HG02763 (cell line): ENCODE results near the gene CPSF7.
A peak's percentile ranks its signal among the peaks of the same experiment; 100 is the strongest.
"Not testable (repeated sequence)": the region's sequence is repeated elsewhere in the genome, so short reads cannot be mapped to it uniquely, and the experiment has no call there.

Experiments
- ATAC-seq: cut with Tn5 transposase; IDR thresholded peaks from one replicate; pipeline ENCODE4 v1.9.1; 2021; ENCODE audit warnings: mild to moderate bottlenecking, moderate library complexity; ENCODE audit not compliant: unreplicated experiment

Gene CPSF7

DNA sequence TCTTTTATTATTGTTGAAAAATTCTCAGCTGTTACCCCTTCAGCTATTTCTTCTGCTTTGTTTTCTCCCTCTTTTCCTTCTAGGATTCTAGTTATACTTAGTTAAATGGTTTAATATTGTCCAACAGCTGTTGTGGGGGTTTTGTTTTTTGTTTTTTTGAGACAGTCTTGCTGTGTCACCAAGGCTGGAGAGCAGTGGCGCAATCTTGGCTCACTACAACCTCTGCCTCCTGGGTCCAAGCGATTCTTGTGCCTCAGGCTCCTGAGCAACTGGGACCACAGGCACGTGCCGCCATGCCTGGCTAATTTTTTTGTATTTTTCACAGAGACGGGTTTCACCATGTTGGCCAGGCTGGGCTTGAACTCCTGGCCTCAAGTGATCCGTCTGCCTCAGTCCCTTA, 12.8 kb upstream of the CPSF7 start:
- no peak for ATAC-seq

DNA sequence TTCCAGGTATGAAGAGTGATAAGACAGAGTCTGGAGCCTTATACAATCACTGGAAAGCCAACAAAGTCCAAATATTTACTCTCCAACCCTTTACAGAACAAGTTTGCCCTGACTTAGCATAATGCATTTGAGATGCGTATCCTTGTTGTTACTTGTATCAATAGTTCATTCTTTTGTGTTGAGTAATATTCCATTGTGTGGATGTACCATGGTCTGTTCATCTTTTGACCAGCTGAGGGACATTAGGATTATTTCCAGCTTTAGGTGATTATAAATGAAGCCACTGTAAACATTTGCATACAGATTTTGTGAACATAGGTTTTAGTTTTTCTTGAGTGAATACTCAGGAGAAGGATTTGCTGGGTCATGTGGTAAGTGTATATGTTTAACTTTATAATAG, 9.8 kb upstream of the CPSF7 start:
- ATAC-seq = no peak

DNA sequence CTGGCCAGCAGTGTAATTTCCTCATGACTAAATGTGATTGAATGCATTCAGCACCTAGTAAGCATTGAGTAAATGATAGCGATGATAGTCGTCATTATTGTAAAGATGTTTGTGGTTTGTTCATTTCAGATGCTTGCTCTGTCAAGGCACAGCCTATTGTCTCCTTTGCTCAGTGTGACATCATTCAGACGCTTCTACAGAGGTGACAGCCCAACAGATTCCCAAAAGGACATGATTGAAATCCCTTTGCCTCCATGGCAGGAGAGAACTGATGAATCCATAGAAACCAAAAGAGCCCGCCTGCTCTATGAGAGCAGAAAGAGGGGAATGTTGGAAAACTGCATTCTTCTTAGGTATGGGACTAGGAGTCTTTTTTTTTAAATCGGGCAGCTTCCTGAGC, 7.7 kb upstream of the CPSF7 start:
- no peak for ATAC-seq

DNA sequence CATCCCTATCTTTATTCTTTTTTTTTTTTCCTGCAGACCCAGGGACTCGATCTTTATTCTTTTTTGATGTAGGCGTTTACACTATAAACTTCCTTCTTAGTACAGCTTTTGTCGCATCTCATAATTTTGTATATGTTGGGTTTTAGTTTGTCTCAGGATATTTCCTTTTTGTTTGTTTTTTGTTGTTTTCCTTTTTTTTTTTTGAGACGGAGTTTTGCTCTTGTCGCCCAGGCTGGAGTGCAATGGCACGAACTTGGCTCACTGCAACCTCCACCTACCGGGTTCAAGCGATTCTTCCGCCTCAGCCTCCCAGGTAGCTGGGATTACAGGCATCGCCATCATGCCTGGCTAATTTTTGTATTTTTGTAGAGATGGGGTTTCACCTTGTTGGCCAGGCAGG, 1.1 kb upstream of the CPSF7 start:
- ATAC-seq = not testable (repeated sequence)

DNA sequence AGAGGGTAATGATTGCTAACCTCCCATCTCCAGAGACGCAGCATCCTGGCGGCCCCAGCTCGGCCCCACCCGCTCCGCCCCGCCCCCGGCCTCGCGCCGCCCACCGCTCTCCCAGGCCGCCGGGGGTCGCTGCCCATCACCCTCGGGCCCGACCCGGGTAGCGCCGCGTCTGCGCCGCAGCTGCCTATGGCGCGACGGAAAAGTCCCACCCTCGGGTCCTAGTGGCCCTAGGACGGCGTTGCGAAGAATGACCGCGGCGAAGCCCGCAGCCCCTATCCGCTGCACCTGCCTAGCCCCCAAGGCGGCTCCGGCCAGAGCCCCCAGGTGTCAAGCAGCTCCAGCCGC, 457 bp downstream of the CPSF7 start:
- peak; percentile 46 for ATAC-seq

DNA sequence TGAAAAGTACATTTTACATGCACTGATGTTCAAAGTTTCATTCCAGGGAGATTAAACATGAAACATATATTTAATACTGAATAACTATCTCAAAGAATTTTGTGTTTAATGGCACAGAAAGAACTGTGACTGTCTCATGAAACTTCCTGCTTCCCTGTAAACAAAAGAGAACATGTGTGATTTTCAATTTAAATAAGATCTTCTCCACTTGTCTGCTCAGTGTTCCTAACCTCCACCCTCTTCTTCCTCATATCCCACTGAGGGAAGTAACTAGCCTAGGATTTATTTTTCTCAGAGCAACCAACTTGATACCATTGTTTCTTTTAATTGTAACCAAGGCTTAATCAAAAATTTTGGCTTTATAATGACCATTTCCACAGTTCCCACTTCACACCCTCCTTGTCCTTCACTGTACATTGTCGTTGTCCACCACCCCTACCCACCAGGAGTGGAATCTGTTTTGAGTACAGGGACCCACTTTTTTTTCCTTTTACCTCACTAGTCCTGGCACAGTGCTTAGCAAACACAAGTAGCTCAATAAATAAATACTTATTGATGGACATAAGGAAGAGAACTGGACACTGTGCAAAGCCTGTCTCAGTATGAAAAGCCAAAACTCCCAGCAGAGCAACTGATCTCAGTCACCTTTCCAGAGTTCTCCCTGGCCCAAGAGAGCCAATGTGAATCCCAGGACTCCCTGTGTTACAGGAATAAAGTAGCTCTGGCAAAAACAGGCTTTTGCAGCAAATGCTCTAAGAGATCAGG, 4.2 kb downstream of the CPSF7 start:
- no peak for ATAC-seq

DNA sequence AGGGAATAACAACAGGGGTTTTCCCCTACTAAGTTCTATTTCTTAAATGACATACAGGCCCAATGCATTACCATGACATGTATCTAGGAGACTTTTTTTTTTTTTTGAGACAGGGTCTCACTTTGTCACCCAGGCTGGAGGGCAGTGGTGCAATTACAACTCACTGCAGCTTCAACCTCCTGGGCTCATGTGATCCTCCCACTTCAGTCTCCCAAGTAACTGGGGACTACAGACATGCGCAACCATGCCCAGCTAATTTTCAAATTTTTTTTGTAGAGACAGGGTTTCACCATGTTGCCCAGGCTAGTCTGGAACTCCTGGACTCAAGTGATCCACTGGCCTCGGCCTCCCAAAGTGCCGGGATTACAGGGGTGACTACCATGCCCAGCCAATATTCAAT, 7.5 kb downstream of the CPSF7 start:
- no peak for ATAC-seq

DNA sequence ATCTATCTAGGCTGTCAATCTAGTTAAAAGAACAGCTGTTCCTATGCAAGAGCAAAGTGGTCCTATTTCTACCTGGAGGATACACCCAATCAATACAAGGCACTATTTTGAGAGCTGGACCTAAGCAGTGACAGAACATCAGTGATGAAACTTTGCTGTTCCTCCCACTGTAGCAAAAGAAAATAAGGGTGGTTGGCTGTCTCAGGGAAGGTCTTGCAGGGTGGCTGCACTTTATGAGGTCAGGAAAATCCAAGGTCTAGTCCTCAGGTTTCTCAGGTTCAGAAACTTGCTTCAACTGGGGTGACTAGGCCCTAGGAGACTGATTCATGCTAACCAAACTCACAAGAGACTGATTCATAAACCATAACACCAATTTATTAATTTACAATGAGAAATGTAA, 11.6 kb downstream of the CPSF7 start:
- no peak for ATAC-seq

DNA sequence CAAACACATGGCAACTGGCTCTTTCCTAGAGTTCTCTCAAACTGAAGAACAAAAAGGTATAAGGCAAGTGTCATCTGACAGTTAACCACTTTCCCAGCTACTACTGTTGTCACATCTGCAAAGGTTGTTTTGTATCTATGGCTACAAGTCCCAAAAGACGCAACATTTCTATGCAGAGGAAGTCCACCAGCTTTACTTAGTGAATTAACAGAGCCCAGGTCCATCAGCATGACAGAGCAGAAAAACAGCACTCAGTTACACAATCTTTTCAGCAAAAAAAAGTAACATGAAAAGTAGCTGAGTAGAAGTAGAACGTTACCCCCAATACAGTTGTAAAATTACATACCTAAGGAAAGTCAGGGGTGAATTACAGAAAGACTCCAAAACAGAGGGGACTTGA, 12.1 kb downstream of the CPSF7 start:
- no peak for ATAC-seq

DNA sequence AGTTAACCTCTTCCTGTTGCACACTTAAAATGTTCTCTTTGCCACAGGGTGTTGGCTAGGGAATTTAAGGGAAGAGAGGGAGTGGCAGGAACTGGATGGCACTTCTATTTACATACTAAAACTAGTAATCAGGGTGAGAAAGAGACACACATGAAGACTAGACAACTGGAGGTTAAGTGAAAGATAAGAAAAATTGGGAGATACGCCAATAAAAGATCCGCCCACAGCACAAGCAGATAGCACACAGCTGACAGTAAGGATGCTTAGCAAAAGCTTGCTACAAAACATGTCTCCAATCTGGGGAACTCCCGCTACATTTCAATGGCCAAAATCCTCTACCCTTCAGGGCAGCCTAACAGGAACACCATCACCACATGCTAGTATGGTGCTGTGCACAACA, 12.8 kb downstream of the CPSF7 start:
- ATAC-seq = no peak

DNA sequence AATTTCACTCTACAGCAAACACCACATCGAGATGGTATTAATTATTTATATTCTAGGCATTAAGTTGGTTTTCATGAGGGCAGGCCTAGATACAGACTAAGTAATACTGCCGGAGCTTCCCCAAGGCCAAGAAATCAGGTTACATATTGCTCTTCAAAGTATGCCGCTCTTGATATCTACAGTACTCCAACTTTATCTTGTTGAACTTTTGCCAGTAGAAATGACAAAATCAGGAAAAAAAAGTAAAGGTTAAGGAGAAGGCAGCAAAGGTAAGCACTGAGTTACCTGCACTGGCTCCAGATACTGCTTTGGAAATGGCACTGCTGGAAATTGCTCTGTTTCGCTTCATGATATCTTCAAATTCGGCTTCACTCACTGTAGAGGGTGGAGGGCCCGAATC, 14.4 kb downstream of the CPSF7 start:
- no peak for ATAC-seq

DNA sequence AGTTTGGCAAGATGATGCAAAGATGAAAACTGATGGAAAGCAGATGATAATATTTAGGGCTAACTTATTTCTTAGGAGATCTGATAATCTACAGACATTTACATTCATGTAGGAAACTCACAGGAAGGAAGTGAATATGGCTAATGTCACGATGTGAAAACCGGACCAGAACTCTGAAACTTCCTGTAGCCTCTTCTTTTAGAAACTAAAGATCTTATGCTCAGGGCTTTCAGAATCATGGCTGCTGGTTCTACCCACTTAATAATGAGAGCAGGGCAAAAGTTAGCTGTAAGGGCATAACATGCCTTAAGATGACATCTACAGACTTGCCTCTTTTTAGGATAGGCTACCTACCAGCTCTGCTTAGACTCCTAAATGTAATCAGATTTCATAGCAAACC, 15.2 kb downstream of the CPSF7 start:
- ATAC-seq = no peak

DNA sequence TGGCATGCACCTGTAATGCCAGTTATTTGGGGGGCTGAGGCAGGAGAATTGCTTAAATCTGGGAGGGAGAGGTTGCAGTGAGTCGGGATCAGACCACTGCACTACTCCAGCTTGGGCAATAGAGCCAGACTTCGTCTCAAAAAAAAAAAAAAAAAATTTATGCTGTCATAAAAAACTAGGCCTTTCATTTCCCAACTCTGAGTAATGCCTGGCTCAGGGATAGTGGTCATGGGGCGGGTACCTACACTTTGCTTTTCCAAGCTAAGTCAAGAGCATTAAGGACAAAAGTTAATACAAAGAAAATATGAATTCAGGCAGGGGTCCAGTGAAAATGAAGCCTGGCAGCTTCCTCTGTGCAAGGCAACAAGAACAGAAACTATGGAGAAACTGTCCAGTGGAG, 16.3 kb downstream of the CPSF7 start:
- no peak for ATAC-seq

DNA sequence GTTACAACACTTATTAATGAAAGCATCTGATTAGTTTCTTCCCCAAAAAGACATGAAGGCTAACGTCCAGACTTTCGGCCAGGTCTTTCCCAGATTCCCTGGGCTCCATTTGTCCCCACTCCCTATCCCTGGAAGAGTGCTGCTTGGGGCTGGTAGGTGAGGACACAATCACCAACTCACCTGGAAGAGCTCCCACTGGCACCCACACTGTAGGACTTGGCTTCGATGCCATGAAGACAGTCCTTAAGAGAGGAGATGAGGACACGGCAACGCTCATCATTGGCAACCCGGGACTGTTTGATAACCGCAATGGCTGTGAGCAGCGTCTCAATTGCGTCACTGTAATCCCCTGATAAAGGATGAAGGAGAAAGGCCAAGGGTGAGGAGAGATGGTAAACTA, 18.2 kb downstream of the CPSF7 start:
- ATAC-seq = no peak

DNA sequence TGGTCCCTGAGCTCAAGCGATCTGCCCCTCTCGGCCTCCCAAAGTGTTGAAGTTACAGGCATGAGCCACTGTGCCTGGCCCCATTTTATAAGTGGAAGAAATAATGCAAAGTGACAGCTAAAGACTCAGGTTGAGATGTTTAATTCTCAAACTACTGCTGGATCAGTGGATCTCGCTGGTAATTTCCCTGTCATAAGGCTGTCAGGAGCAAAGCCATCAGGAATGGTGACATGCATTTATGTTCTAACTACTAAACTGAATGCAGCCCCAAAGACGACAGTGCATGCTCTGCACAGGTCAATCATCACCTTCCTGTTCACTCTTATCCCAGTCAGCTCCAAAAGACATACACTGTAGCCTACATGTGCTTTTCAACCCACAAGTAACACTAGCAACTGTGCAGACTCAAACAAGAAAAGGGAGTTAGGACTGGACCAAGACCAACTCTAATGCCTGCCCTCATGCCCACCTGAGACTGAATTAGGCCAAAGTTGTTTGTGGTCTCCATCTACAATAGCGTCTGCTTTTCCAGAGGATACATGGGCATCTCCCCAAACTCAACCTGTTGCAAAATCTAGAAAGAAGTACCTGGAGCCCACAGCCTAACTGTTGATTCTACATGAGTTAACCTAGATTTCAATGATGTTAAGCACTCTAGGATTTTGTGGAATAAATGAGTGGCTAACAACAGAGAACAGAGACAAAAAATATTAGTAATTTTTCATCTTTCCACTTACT, 22.6 kb downstream of the CPSF7 start:
- ATAC-seq = no peak

DNA sequence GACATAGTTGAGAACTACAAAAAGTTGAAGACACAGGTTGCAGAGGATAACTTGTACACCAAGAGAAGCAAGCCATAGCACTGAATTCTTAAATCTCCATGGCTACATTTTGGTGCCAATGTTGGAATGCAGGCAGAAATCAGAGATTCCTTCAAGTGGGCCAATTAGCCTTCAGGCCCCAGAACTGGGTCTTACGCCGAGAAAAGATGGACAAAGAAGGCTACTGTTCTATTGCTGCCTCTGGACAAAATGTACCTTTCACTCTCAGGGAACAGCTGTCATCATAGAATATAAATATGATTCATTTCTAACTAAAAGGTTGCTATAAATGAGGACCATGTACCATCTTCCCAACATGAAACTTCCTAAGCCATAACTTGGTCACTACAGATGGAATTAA, 23.7 kb downstream of the CPSF7 start:
- ATAC-seq = no peak

DNA sequence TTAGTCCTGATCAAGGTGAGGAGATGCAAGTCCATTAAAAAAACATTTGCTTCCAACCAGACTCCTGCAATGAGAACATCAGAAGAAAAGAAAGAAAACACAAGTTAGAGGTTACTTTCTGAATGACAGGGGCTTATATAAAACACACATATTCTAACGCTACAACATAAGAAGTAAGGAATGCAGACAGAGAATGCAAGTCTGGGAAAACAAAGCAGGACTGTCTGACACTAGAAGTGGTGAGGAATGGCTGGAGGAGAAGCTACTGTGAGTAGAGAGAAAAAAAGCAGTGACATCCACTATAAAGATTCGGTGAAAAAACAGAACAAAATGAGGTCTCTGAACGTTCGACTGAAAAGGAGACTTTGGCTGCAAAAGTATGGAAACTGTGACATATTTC, 25.1 kb downstream of the CPSF7 start:
- no peak for ATAC-seq

DNA sequence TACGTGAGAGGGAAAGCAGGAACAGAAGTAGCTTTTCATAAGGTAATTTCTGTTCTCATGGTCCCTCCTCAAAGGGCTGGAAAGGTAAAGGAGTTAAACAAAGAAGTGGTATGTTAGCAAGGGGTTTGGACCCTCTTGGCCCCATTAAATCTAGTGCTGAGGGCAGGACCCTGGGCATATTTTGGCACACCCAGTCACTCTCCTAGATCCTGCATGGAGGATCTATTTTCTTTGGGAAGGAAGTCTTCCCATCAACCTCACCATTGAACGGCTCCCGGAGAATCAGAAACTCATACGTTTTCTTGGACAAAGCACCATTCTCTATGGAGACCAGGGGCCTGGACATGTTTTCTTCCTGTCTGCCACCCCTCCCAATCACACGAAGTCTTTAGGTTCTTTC, 25.7 kb downstream of the CPSF7 start:
- ATAC-seq = no peak

DNA sequence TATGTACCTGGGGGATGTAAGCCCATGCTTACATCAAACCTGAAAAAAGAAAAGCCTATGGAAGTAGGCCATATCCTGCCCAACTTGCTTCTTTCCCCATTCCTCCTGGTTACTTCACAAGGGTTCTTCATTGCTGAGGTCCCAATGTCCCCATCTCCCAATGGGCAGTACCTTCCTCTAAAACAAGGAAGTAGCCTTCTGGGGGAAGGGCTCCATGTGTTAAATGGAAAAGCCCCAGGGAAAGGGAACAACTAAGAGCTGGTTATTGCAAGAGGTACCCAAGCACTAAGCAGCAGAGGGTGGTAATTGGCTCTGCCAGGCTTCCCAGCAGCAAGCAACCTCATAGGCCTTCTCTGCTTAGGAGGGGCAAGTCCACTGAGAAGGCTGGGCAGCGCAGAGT, 26.1 kb downstream of the CPSF7 start:
- ATAC-seq = no peak

DNA sequence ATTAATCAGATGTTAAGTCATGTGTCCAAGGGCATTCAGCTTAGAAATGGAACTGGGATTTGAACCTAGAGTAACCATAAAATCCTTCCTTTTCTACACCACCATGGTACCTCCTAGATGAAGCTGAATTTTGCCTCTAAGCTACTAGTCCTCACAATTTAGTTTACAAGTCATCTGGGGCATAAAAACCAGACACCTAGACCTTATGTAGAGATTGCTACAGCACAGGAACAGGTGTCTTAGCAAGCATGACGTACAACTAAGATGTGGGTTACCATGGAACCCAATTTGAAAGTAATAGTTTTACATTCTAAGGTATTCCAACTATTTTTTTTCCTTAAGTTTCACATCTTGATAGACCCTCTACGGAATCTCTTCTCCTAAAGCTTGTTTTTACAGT, 28.2 kb downstream of the CPSF7 start:
- no peak for ATAC-seq

DNA sequence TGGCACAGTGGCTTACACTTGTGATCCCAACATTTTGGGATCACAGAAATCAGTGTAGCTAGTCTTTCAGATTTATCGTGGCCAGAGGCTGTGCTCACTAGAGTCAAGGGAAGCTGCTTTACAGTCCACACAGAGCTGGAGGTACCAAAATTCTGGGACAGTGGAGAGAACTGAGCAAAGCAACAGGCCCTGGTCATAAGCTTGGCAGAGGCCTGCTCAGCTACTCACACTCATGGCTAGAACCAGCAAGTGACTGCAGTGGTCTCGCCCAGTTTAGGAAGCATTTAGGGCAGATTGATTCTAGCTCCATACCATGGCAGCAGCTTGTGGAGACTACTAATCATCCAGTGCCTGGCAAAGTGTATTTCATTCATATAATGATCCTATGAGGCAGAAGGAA, 28.6 kb downstream of the CPSF7 start:
- no peak for ATAC-seq

DNA sequence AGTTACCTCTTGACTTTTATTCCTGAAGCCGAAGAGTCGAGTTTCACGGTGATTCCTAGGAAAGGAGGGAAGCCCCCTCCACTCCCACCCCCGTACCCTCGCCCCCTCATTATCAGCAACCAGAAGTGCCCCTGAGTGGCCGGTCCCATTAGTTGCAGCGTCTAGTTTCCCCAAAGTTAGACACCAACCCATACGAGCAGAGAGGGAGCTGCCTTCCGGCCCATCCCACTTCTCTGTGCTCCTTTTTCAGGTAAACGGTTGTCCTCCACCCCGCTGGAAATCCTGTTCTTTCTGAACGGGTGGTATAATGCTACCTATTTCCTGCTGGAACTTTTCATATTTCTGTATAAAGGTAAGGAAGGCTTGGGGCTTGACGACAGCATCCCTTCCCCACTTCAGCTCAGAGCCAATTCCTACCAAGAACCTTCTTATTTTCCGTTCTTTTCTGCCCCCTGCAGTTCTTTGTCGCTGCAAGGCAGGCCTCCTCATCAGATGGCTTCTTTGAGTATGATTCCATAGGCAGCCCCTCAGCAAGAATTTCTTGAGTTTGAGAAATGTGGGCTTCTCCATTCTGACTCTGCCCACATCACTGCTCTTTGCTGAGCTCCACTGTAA, 36.7 kb downstream of the CPSF7 start:
- ATAC-seq = no peak
